ENCODE measurements around the gene CD58.
"Not testable (repeated sequence)": the region's sequence is repeated elsewhere in the genome, so short reads cannot be mapped to it uniquely, and the experiment has no call there.

CD58 gene

GRCh38 chr1:116604408-116604807, 33.6 kb upstream of the CD58 start:
- H3K4ac ChIP-seq (ENCODE audit: low read depth, low read length); H3K36me3 ChIP-seq (ENCODE audit: control insufficient read depth, insufficient read depth, low read length); H4K5ac ChIP-seq (ENCODE audit: low read length); H3K79me2 ChIP-seq (ENCODE audit: control insufficient read depth, insufficient read depth, low read length); H3K18ac ChIP-seq (ENCODE audit: low read length); H3K27me3 ChIP-seq (ENCODE audit: insufficient read depth, low read length, poor library complexity); H2BK5ac ChIP-seq (ENCODE audit: low read length); H3K9ac ChIP-seq (ENCODE audit: low read length); H4K8ac ChIP-seq (ENCODE audit: low read depth, low read length); H3K4me3 ChIP-seq (ENCODE audit: low read length); H3K4me1 ChIP-seq (ENCODE audit: control insufficient read depth, low read depth, low read length); H2AK5ac ChIP-seq (ENCODE audit: low read length); H3K4me2 ChIP-seq (ENCODE audit: low read length); H2BK120ac ChIP-seq (ENCODE audit: low read depth, low read length); H2BK15ac ChIP-seq (replicated peaks; ENCODE audit: low read depth); H3K56ac ChIP-seq (ENCODE audit: low read length); DNase-seq; H3K27ac ChIP-seq (ENCODE audit: low read depth, low read length); H3K23ac ChIP-seq (ENCODE audit: low read length); H3K79me1 ChIP-seq (ENCODE audit: low read length): not testable (repeated sequence)
- WGBS (ENCODE audit: extremely low coverage, insufficient coverage, low lambda C conversion rate): no CpG with 5 or more reads among the region's 6 CpGs

DNA sequence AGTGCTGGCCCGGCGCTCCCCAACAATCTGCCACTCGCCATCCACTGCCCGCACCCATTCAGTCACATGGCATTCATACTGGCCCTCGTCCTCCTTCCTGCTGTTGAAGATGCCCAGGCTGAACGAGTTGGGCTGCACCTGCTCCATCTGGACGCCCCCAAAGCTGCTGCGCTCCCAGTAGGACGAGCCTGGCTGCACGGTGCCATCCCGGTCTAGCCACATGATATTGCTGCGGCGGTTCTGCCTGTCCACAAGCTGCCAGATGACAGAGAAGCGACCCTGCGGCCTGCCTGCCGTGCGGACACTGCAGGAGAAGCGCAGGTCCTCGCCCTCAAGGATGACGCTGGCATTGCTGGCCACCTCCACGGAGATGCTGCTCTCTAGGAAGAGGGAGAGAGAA, 32.8 kb upstream of the CD58 start:
- H3K27me3 ChIP-seq (ENCODE audit: insufficient read depth, low read length, poor library complexity); H3K4me2 ChIP-seq (ENCODE audit: low read length); H2AK5ac ChIP-seq (ENCODE audit: low read length); H2BK15ac ChIP-seq (replicated peaks; ENCODE audit: low read depth); H3K9ac ChIP-seq (ENCODE audit: low read length); H3K79me2 ChIP-seq (ENCODE audit: control insufficient read depth, insufficient read depth, low read length); H3K56ac ChIP-seq (ENCODE audit: low read length); H3K4ac ChIP-seq (ENCODE audit: low read depth, low read length); H4K8ac ChIP-seq (ENCODE audit: low read depth, low read length); H3K27ac ChIP-seq (ENCODE audit: low read depth, low read length); H3K79me1 ChIP-seq (ENCODE audit: low read length); DNase-seq; H2BK5ac ChIP-seq (ENCODE audit: low read length); H2BK120ac ChIP-seq (ENCODE audit: low read depth, low read length); H3K4me3 ChIP-seq (ENCODE audit: low read length); H3K4me1 ChIP-seq (ENCODE audit: control insufficient read depth, low read depth, low read length); H3K18ac ChIP-seq (ENCODE audit: low read length); H3K36me3 ChIP-seq (ENCODE audit: control insufficient read depth, insufficient read depth, low read length); H3K23ac ChIP-seq (ENCODE audit: low read length); H4K5ac ChIP-seq (ENCODE audit: low read length): not testable (repeated sequence)
- WGBS (ENCODE audit: extremely low coverage, insufficient coverage, low lambda C conversion rate): no CpG with 5 or more reads among the region's 21 CpGs

DNA sequence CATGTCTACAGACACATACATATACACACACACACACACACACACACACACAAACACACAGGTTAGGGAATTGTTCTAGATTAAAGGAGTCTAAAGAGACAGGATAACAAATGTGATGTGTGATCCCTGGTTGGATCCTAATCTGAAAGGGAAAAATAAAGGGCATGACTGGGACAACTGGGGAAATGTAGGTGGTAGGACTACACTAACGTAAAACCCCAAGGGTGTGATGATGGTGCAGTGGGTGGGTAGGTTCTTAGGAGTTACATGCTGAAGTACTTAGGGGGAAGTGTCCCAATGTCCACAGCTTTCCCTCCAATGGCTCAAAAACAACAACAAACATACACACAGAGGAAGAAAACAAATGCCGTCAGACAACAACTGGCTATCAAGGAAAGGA, 28.5 kb upstream of the CD58 start:
- not testable (repeated sequence) for H2BK5ac ChIP-seq (ENCODE audit: low read length); H3K4me1 ChIP-seq (ENCODE audit: control insufficient read depth, low read depth, low read length); H2BK120ac ChIP-seq (ENCODE audit: low read depth, low read length); H2AK5ac ChIP-seq (ENCODE audit: low read length); H3K27me3 ChIP-seq (ENCODE audit: insufficient read depth, low read length, poor library complexity); H2BK15ac ChIP-seq (replicated peaks; ENCODE audit: low read depth); H3K36me3 ChIP-seq (ENCODE audit: control insufficient read depth, insufficient read depth, low read length); H3K79me2 ChIP-seq (ENCODE audit: control insufficient read depth, insufficient read depth, low read length); H3K9ac ChIP-seq (ENCODE audit: low read length); H3K79me1 ChIP-seq (ENCODE audit: low read length); H3K4me2 ChIP-seq (ENCODE audit: low read length); H3K18ac ChIP-seq (ENCODE audit: low read length); H3K56ac ChIP-seq (ENCODE audit: low read length); H4K8ac ChIP-seq (ENCODE audit: low read depth, low read length); H4K5ac ChIP-seq (ENCODE audit: low read length); H3K27ac ChIP-seq (ENCODE audit: low read depth, low read length); H3K4me3 ChIP-seq (ENCODE audit: low read length); H3K4ac ChIP-seq (ENCODE audit: low read depth, low read length); H3K23ac ChIP-seq (ENCODE audit: low read length); DNase-seq
- no CpG with 5 or more reads among the region's 2 CpGs for WGBS (ENCODE audit: extremely low coverage, insufficient coverage, low lambda C conversion rate)

GRCh38 chr1:116598420-116599036, 27.7 kb upstream of the CD58 start:
- H3K36me3 ChIP-seq (ENCODE audit: control insufficient read depth, insufficient read depth, low read length); H3K23ac ChIP-seq (ENCODE audit: low read length); H3K56ac ChIP-seq (ENCODE audit: low read length); H3K4me2 ChIP-seq (ENCODE audit: low read length); H2BK120ac ChIP-seq (ENCODE audit: low read depth, low read length); H3K27me3 ChIP-seq (ENCODE audit: insufficient read depth, low read length, poor library complexity); H2AK5ac ChIP-seq (ENCODE audit: low read length); H3K9ac ChIP-seq (ENCODE audit: low read length); H3K27ac ChIP-seq (ENCODE audit: low read depth, low read length); H3K79me2 ChIP-seq (ENCODE audit: control insufficient read depth, insufficient read depth, low read length); H3K4ac ChIP-seq (ENCODE audit: low read depth, low read length); H3K4me3 ChIP-seq (ENCODE audit: low read length); H3K18ac ChIP-seq (ENCODE audit: low read length); H3K79me1 ChIP-seq (ENCODE audit: low read length); H2BK15ac ChIP-seq (replicated peaks; ENCODE audit: low read depth); H3K4me1 ChIP-seq (ENCODE audit: control insufficient read depth, low read depth, low read length); DNase-seq; H4K5ac ChIP-seq (ENCODE audit: low read length); H2BK5ac ChIP-seq (ENCODE audit: low read length); H4K8ac ChIP-seq (ENCODE audit: low read depth, low read length): not testable (repeated sequence)
- WGBS (ENCODE audit: extremely low coverage, insufficient coverage, low lambda C conversion rate): no CpG with 5 or more reads among the region's 11 CpGs

DNA sequence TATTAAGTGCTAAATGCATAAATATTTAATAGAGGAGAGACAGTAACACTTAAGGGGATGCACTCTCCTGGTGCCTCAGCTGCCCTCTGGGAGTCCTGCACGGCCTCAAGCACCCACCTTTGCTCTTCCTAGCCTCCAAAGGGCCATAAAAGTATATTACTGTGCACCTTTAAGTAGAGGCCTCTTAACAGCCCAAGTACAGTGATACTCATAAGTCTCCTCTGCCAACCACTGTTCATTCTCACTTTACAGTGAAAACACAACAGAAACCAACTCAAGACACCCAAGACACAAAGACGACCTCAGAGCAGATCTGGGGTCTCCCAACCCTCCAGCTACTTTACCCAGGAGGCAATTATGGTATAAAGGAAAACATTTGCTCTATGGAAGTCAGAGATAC, 26.6 kb upstream of the CD58 start:
- not testable (repeated sequence) for H3K23ac ChIP-seq (ENCODE audit: low read length); H3K9ac ChIP-seq (ENCODE audit: low read length); H3K4me2 ChIP-seq (ENCODE audit: low read length); H3K27me3 ChIP-seq (ENCODE audit: insufficient read depth, low read length, poor library complexity); H2BK15ac ChIP-seq (replicated peaks; ENCODE audit: low read depth); H3K27ac ChIP-seq (ENCODE audit: low read depth, low read length); H2AK5ac ChIP-seq (ENCODE audit: low read length); DNase-seq; H3K4me3 ChIP-seq (ENCODE audit: low read length); H4K5ac ChIP-seq (ENCODE audit: low read length); H3K4ac ChIP-seq (ENCODE audit: low read depth, low read length); H2BK5ac ChIP-seq (ENCODE audit: low read length); H3K79me1 ChIP-seq (ENCODE audit: low read length); H2BK120ac ChIP-seq (ENCODE audit: low read depth, low read length); H3K36me3 ChIP-seq (ENCODE audit: control insufficient read depth, insufficient read depth, low read length); H3K79me2 ChIP-seq (ENCODE audit: control insufficient read depth, insufficient read depth, low read length); H4K8ac ChIP-seq (ENCODE audit: low read depth, low read length); H3K4me1 ChIP-seq (ENCODE audit: control insufficient read depth, low read depth, low read length); H3K18ac ChIP-seq (ENCODE audit: low read length); H3K56ac ChIP-seq (ENCODE audit: low read length)
- no CpG with 5 or more reads among the region's 2 CpGs for WGBS (ENCODE audit: extremely low coverage, insufficient coverage, low lambda C conversion rate)

DNA sequence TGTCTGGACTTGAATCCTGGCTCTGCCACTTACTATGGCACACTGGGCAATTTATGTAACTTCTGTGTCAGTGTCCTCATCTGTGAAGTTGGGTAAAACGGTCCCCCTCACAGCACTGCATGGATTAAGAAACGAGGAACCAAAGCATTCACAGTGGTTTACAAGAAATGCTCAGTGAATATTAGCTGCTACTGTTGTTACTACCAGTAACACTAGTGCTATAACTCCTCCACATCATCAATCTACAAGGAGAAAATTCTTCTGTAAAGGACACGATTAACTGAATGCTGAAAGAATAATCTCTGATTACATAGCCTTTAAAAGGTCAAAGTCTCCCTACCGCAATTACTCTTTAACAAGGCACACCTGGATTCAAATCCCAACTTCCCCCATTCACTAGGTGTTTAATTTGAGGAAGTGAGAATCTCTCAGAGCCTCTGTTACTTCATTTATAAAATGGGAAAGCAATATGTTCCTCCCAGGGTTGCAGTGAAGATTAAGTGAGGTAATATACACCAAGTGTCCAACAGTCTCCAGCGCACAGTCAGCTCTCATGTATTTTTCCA, 26.0 kb upstream of the CD58 start:
- not testable (repeated sequence) for H3K27ac ChIP-seq (ENCODE audit: low read depth, low read length); H3K9ac ChIP-seq (ENCODE audit: low read length); H4K5ac ChIP-seq (ENCODE audit: low read length); H2BK15ac ChIP-seq (replicated peaks; ENCODE audit: low read depth); H3K36me3 ChIP-seq (ENCODE audit: control insufficient read depth, insufficient read depth, low read length); H3K79me1 ChIP-seq (ENCODE audit: low read length); H3K79me2 ChIP-seq (ENCODE audit: control insufficient read depth, insufficient read depth, low read length); H3K23ac ChIP-seq (ENCODE audit: low read length); H4K8ac ChIP-seq (ENCODE audit: low read depth, low read length); H3K4me2 ChIP-seq (ENCODE audit: low read length); H3K56ac ChIP-seq (ENCODE audit: low read length); H3K27me3 ChIP-seq (ENCODE audit: insufficient read depth, low read length, poor library complexity); DNase-seq; H3K4me3 ChIP-seq (ENCODE audit: low read length); H3K18ac ChIP-seq (ENCODE audit: low read length); H3K4me1 ChIP-seq (ENCODE audit: control insufficient read depth, low read depth, low read length); H2BK5ac ChIP-seq (ENCODE audit: low read length); H3K4ac ChIP-seq (ENCODE audit: low read depth, low read length); H2AK5ac ChIP-seq (ENCODE audit: low read length); H2BK120ac ChIP-seq (ENCODE audit: low read depth, low read length)
- WGBS (ENCODE audit: extremely low coverage, insufficient coverage, low lambda C conversion rate): no CpG with 5 or more reads among the region's 5 CpGs
